H1 (cell line): Measurements from ENCODE around the gene SEMA7A. TPM values are rescaled to one million over a fixed set of nuclear protein-coding genes. Genes with fewer than 3 reads are reported as not detected.

Experiments used
- CHD7 ChIP-seq: fragments of 300-600 bp; sonication (generic); IDR thresholded peaks from 2 replicates; pipeline ENCODE4 v1.7.1; 2012; ENCODE audit warnings: low read length, moderate library complexity, mild to moderate bottlenecking, inconsistent platforms; ENCODE audit not compliant: insufficient replicate concordance
- FOSL1 ChIP-seq: IDR thresholded peaks from 2 replicates; pipeline ENCODE4 v1.6.1; 2011; ENCODE audit warnings: mild to moderate bottlenecking, low read depth, low read length, moderate library complexity; ENCODE audit not compliant: insufficient read depth
- MAX ChIP-seq: IDR thresholded peaks from 2 replicates; pipeline ENCODE4 v1.6.1; 2012; ENCODE audit warnings: inconsistent platforms
- RXRA ChIP-seq: IDR thresholded peaks from 2 replicates; pipeline ENCODE4 v1.6.1; 2011; ENCODE audit warnings: low read depth, mild to moderate bottlenecking, low read length, moderate library complexity; ENCODE audit not compliant: insufficient read depth
- polyA plus RNA-seq, 7 experiments: library from polyadenylated mRNA; depleted of rRNA in 3 of 7; stranded (reverse) in 5 of 7; unstranded in 2 of 7; fragments of >200 nt in 5 of 7; fragments of 200-250 nt in 2 of 7; gene quantifications; 1 replicate in 5 of 7; 2 replicates in 1 of 7; 4 replicates in 1 of 7; pipeline versions ENCODE4 v1.2.1 to v1.2.3, GENCODE V29; 2011 to 2013; ENCODE audit warnings: missing spikeins in 2 of 7, mixed read lengths in 2 of 7
- total RNA-seq: library from RNA; stranded (reverse); fragmentation: NEBNext Ultra II Directional; extraction: Animal tissue kit (Norgen Biotek cat#: 25700); gene quantifications from 2 replicates; pipeline ENCODE4 v1.2.1, GENCODE V29; 2021

Gene SEMA7A
- total and polyA plus RNA-seq, 2 of the 8 experiments (the other 6 are each of a cell fraction or from before 2014, with no cell fraction given) = 10.7 to 15.0 TPM

- TF ChIP-seq CHD7 = no peak
- TF ChIP-seq FOSL1 = no peak
- no peak for TF ChIP-seq MAX
- TF ChIP-seq RXRA = no peak
Measured at GRCh38 chr15:74458473-74458872, 24.7 kb upstream of the SEMA7A start (continued).
